Neural progenitor cell (in vitro differentiated cells): ENCODE data around the gene SLC39A6.
"Not testable (repeated sequence)": the region's sequence is repeated elsewhere in the genome, so short reads cannot be mapped to it uniquely, and the experiment has no call there.

Source experiments
- EZH2 ChIP-seq: fragments of 200-600 bp; sonication (generic); IDR thresholded peaks from 2 replicates; pipeline ENCODE4 v1.6.1; 2017; ENCODE audit warnings: antibody characterized with exemption, mild to moderate bottlenecking, moderate library complexity
- EZH2phosphoT487 ChIP-seq: fragments of 200-600 bp; sonication (generic); IDR thresholded peaks from 2 replicates; pipeline ENCODE4 v1.6.1; 2017; ENCODE audit warnings: antibody characterized with exemption
- TF ChIP-seq, protein P1 (sequence below): fragments of 200-600 bp; sonication (generic); IDR thresholded peaks from 2 replicates; pipeline ENCODE4 v1.5.1; 2017; ENCODE audit warnings: antibody characterized with exemption, mild to moderate bottlenecking

DNA sequence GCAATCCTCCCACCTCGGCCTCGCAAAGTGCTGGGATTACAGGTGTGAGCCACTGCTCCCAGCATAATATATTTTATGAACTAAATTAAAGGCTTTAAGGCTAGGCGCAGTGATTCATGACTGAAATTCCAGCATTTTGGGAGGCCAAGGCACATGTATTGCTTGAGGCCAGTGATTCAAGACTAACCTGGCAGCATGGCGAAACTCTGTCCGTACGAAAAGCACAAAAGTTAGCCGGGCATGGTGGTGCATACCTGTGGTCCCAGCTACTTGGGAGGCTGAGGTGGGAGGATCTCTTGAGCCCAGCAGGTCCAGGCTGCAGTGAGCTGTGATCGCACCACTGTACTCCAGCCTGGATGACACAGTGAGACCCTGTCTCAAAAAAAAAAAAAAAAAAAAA is 56.7 kb downstream of the SLC39A6 start:
- TF ChIP-seq, protein P1, sequence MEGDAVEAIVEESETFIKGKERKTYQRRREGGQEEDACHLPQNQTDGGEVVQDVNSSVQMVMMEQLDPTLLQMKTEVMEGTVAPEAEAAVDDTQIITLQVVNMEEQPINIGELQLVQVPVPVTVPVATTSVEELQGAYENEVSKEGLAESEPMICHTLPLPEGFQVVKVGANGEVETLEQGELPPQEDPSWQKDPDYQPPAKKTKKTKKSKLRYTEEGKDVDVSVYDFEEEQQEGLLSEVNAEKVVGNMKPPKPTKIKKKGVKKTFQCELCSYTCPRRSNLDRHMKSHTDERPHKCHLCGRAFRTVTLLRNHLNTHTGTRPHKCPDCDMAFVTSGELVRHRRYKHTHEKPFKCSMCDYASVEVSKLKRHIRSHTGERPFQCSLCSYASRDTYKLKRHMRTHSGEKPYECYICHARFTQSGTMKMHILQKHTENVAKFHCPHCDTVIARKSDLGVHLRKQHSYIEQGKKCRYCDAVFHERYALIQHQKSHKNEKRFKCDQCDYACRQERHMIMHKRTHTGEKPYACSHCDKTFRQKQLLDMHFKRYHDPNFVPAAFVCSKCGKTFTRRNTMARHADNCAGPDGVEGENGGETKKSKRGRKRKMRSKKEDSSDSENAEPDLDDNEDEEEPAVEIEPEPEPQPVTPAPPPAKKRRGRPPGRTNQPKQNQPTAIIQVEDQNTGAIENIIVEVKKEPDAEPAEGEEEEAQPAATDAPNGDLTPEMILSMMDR = not testable (repeated sequence)
- TF ChIP-seq EZH2phosphoT487, EZH2: not testable (repeated sequence)
